AG08395 (cell line): ENCODE results near the gene TMEM259.

Experiments
- DNase-seq: peaks from one replicate; pipeline ENCODE4 v3.0.0; 2012; ENCODE audit warnings: mixed read lengths, low spot score

The TMEM259 gene

DNA sequence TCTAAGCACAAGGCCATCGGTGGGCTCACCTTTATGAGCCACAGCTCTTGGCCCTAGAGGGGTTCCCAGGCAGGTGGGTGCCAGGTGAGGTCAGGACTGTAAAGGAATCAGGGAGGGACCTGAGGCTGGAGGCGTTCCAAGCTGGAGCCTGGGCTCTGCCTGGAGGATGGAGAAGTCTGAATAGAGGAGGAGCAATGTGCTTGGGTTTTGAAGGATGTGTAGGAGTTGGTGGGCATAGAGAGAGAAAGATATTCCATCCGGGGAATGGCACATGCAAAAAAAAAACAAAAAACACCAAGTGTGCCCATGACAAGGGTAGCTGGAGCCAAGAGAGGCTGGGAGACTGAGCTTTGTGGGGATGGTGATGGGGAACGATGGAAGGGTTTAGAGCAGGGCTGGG lies 18.3 kb downstream of the TMEM259 start:
- DNase-seq = no peak

DNA sequence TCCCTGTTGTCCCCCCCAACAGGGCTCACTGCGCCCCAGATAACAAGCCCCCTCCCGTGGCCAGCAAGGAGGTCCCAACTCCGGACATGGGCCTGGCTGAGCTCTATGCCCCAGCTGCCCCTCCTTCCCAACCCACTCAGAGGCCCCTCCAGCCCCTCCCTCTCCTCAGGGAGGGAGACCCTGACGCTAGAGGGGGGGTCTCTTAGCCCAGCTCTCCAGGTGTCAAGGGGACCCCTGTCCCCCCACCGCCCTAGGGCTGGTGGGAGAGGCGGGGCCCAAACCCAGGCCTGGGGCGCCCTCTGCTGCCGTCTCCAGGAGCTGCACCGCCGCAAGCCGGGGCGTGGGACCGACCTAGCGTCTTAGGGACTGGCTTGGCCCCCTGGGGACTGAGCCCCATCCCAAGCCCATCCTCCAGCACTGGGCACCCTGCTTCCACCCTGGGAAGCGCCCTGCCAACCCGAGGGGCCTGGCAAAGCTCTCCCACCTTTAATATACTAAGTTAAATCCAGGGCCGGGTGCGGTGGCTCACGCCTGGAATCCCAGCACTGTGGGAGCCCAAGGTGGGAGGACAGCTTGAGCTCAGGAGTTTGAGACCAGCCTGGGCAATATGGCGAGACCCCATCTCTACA lies 19.3 kb downstream of the TMEM259 start:
- DNase-seq = peak; percentile 72

DNA sequence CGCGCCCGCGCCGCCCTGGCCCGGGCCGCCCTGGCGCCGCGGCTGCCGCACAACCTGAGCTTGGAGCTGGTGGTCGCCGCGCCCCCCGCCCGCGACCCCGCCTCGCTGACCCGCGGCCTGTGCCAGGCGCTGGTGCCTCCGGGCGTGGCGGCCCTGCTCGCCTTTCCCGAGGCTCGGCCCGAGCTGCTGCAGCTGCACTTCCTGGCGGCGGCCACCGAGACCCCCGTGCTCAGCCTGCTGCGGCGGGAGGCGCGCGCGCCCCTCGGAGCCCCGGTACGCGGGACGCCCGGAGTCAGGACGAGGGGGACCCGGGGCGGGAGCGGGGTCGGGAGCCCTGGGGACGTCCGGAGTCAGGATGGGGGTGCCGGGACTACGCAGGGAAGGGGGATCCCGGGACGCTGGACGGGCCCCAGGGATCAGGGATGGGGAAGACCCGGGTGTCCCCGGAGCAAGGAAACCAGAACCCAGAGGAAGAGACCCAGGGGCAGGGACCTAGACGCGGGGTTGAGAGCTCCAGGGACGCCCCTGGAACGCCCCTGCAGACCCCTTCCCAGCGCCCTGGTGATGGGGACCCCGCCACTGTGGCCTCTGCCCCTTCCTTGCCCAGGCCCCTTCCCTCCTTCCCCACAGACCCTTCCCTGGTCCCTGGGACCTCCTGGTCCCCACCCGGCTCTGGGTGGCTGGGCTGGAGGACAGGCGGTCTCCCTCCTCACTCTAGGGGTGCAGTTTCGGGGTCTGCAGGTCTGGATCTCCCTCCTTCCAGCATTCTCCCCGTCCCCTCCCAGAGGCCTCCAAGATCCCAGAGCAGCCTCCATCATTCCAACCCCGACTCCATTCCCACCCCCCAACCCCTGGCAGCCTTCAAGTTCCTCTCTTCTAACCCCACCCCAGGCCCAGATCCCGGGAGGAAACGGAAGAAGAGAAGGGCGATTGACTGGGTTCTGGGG lies 20.1 kb downstream of the TMEM259 start:
- no peak for DNase-seq

DNA sequence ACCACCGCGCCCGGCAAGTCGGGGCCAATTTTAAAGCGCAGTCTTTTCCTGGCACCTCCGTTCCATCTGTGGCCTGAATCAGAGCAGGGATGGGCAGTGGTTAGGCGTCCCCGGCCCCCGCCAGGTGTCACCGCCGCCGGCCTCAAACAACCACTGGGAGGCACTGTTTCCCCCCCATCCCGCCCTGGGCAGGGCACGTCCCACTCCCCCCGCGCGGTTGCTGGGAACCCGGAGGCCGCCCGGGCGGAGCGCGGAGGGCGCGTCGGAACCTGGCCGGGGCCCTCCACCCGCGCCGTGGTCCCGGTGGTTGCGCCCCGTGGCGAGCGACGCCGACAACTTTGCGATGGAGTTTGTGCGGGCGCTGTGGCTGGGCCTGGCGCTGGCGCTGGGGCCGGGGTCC lies 20.8 kb downstream of the TMEM259 start, which contains the start of gene GRIN3B:
Gene GRIN3B (plus strand): TSS at position 325 of the 400 bp plus-strand sequence. CDS start 19 bp downstream, at position 344.
- DNase-seq = peak; percentile 79

GRCh38 chr19:999379-999719 lies 21.6 kb downstream of the TMEM259 start:
- no peak for DNase-seq

- no peak for DNase-seq
Measured at GRCh38 chr19:998064-998463, 22.9 kb downstream of the TMEM259 start.

DNA sequence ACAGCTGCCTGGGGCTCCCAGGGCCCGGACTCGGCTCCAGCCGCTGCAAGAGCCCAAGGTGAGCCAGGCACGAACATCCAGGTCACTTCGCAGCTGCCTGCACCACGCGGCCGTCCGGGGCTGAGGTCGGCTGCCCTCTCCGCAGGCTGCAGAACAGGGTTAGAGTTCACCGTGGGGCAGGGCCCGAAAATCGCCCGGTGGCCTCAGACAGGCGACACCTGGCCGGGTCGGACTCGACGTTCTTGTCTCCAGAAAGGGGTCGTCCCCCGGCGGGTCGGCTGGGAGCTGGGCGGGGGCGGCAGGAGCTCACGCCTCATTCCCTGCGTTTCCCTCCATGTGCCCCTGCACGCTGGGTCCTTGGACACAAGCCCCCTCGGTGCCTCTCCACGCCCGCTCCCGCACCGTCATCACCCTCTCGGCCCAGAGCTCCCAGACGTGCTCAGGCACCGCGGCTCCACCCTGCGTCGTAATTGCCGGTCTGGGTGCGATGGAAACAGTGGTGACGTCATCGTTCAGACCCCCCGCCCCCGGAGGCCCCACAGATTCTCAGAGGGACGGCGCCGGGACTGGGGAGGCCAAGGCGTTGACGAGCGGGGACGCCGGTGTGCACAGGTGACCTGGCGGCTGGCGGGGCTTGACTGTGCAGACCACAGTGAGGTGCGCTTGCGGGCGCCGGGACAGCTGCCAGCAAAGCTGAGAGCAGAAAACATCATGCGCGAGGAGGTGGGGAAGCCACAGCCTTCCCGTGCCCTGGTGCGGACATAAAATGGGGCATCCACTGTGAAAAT lies 24.7 kb downstream of the TMEM259 start:
- DNase-seq = peak; percentile 58

GRCh38 chr19:995051-995827 lies 25.7 kb downstream of the TMEM259 start:
- no peak for DNase-seq

- DNase-seq = no peak
Measured at GRCh38 chr19:994516-994915, 26.4 kb downstream of the TMEM259 start.

DNA sequence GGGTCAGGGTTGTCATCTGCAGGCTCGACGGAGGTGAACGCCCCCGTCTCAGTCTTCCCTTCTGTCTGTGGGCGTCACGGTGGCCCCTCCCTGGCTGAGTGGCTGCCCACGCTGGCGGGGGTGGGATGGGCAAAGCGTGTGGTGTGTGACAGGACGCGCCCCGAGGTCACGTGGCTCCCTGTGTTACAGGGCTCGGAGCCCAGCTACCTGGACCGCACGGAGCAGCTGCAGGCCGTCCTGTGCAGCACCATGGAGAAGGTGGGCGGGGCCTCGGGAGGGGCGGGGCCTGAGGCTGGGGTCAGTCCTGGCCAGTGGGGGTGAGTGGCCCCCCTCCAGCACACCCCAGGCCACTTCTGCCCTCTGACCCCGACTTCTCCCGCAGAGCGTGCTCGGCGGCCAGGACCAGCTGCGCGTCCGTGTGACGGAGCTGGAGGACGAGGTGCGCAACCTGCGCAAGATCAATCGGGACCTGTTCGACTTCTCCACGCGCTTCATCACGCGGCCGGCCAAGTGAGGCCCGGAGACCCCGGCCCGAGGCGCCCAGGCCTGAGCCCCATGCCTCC lies 27.0 kb downstream of the TMEM259 start:
- no peak for DNase-seq

- DNase-seq = no peak
Measured at GRCh38 chr19:993361-993830, 27.5 kb downstream of the TMEM259 start.

- no peak for DNase-seq
Measured at GRCh38 chr19:992670-993055, 28.3 kb downstream of the TMEM259 start.

- no peak for DNase-seq
Measured at GRCh38 chr19:991932-992669, 28.8 kb downstream of the TMEM259 start.

DNA sequence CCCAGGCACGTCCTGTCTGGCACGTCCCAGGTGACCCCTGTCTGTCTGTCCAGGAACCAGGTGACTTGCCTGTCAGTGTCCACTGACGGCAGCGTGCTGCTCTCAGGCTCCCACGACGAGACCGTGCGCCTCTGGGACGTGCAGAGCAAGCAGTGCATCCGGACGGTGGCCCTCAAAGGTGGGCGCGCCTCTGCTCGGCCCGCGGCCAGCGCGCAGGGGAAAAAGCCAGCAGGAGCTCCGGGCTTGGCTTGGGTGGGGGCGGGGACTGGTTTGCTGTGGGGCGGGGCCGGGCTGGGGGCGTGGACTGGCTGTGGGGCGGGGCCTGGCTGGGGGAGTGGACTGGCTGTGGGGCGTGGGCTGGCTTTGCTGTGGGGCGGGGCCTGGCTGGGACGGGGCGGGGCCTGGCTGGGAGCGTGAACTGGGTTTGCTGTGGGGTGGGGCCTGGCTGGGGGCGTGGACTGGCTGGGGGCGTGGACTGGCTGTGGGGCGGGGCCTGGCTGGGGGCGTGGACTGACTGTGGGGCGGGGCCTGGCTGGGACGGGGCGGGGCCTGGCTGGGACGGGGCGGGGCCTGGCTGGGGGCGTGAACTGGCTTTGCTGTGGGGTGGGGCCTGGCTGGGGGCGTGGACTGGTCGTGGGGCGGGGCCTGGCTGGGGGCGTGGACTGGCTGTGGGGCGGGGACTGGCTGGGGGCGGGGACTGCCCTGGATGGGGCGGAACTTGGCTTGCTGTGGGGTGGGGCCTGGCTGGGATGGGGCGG lies 29.6 kb downstream of the TMEM259 start:
- peak; percentile 52 for DNase-seq

DNA sequence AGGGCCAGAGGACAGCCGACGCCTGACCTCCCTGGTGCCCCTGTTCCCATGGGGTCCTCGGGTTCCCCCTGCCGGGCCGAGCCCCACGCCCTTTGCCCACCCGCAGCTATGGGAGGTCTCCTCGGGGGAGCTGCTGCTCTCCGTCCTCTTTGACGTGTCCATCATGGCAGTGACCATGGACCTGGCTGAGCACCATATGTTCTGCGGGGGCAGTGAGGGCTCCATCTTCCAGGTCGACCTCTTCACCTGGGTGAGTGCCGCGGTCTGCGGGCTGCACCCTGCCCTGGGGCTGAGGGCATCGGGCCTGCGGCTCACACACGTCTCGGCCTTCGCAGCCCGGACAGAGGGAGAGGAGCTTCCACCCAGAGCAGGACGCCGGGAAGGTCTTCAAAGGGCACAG lies 30.2 kb downstream of the TMEM259 start:
- no peak for DNase-seq

DNA sequence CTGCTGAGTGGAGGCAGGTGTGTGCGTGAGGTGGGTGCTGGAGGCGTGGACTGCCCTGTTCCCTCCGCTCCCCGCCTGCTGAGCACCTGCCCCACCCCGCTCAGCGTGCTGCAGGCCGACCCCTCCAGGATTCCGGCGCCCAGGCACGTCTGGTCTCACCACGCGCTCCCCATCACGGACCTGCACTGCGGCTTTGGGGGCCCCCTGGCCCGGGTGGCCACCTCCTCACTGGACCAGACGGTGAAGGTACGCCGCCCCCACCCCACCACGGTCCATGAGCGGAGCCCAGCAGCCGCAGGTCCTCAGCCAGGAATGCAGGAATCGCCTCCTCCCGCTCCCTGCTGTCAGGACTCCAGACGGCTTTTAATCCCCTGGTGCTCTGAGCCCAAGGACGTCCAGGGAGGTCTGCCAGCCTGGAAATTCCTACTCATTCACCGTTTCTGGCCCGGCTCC lies 30.8 kb downstream of the TMEM259 start:
- DNase-seq = no peak

DNA sequence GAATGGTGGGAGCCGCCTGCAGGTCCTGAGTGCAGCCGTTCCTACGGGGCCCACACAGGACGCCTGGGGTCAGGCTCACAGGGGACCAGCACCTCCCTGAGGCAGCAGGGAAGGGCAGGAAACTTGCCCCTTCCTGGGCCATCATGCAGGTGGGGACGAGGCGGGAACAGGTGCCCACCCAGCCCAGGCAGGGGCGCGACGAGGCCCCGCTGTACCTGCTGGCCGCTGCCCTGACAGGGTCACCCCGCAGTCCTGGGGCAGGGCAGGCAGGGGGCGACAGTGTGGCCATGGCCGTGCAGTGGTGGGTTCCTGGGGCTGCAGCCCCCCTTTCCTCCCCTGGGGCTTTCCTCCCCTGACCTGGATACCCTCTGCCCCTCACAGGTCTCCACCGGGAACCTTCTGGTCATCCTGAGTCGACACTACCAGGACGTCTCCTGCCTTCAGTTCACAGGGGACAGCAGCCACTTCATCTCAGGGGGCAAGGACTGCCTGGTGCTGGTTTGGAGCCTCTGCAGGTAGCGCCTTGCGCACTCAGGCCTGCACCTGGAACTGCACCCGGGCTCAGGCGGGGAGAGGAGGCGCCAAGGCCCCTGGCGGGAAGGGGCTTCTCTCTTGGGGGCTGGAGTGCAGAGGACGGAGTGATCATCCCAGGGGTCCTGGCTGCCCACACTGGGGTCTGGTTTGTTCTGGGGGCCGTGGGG lies 31.4 kb downstream of the TMEM259 start:
- DNase-seq = no peak

DNA sequence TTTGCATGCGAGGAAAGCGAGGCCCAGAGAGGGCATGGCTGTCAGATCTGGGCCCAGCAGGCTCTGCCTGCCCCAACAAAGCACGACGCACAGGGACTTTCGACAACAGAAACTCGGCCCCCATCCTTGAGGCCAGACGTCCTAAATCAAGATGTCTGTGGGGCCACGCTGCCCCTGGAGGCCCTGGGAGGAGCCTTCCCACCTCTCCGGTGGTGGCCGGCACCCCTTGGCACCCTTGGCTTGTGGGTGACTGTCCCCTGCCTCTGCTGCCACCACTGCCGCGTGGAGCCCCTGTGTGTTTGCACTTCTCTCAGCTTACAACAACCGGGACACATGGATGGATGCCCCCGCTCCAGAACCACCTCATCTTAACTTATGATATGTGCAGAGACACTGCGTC lies 32.4 kb downstream of the TMEM259 start:
- no peak for DNase-seq

DNA sequence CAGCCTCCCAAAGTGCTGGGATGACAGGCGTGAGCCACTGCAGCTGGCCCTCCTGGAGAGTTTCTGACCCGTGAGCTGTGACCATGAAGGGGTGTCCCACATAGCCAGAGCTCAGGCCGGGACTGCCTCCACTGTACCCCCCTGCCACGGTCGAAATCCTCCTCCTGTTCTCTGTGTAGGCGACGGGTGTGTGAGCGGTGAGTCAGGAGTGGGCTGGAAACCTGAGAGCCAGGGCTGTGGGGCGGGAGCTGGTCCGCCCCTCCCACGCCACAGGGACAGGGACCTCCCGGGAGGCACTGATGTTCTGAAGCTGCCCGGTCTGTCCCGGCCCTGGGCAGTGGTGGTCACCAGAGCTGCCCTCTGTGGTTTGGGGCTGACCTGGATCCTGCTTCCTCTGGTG lies 32.8 kb downstream of the TMEM259 start:
- DNase-seq = no peak
